K562 (cell line): ENCODE data around the gene PRKAG1. TPM values are rescaled to one million over a fixed set of nuclear protein-coding genes. Genes with fewer than 3 reads are reported as not detected.

Experiments used
- ATAC-seq: fragments of 200-7000 bp; cut with Tn5 transposase; 3 replicates; pipeline ENCODE4 v1.9.1; 2020; ENCODE audit warnings: moderate library complexity
- BruUV-seq: library from RNA; stranded (reverse); fragments of 400-500 nt; replicated peaks from 2 replicates; lab custom pipeline; 2021; lab: Mats Ljungman, UMichigan
- CTCF ChIA-PET: fragments of 300-600 bp; formaldehyde crosslinking; extraction: SDS; loops from one replicate; lab custom pipeline; 2021; ENCODE audit warnings: low intra/inter-chr PET ratio; lab: Yijun Ruan, JAX
- POLR2A ChIA-PET: fragments of 300-600, 350-650 bp; sonication (Branson Sonifier 250); formaldehyde crosslinking; extraction: SDS; loops from one replicate; lab custom pipeline; 2021; ENCODE audit warnings: antibody characterized with exemption, inconsistent platforms; lab: Yijun Ruan, JAX
- DNase-seq, 4 experiments: peaks; one replicate each; pipeline versions ENCODE4 v3.0.0 to v3.0.0-alpha.2; 2011 to 2018; ENCODE audit warnings: low spot score in 3 of 4, mixed read lengths in 3 of 4; ENCODE audit errors: extremely low read depth in 1 of 4
- FAIRE-seq: peaks from 2 replicates; lab custom pipeline; 2011; peaks lifted over from hg19 to GRCh38; lab: Jason Lieb, UNC
- H2AFZ ChIP-seq: 2 replicates; pipeline ENCODE4 v1.6.0; 2011; ENCODE audit warnings: low read depth, low read length, control low read depth, inconsistent platforms
- H3K27ac ChIP-seq: fragments of 200-600 bp; 3 replicates; pipeline ENCODE4 v1.8.0; 2011; ENCODE audit warnings: low read depth, mild to moderate bottlenecking, control low read depth, inconsistent platforms, low read length, moderate library complexity, mixed read lengths; ENCODE audit errors: extremely low read depth
- H3K27me3 ChIP-seq, 2 experiments: fragments of 300-600 bp in 1 of 2; 2 replicates in 1 of 2; 3 replicates in 1 of 2; pipeline versions ENCODE4 v1.6.0 to v1.8.0; 2011; ENCODE audit warnings: inconsistent platforms in 2 of 2, low read length in 2 of 2, mild to moderate bottlenecking in 1 of 2, mixed read lengths in 1 of 2, moderate library complexity in 1 of 2; ENCODE audit not compliant: control insufficient read depth in 2 of 2, insufficient read depth in 2 of 2
- H3K36me3 ChIP-seq: fragments of 300-600 bp; 3 replicates; pipeline ENCODE4 v1.8.0; 2011; ENCODE audit warnings: mild to moderate bottlenecking, low read length, inconsistent platforms; ENCODE audit not compliant: control insufficient read depth, insufficient read depth
- H3K4me1 ChIP-seq, 2 experiments: fragments of 200-600 bp in 1 of 2; replicated peaks in 1 of 2; 2 replicates in 1 of 2; 3 replicates in 1 of 2; pipeline versions ENCODE4 v1.5.1 to v1.8.0; 2011; ENCODE audit warnings: inconsistent platforms in 2 of 2, low read length in 2 of 2, mild to moderate bottlenecking in 1 of 2, mixed read lengths in 1 of 2, moderate library complexity in 1 of 2; ENCODE audit not compliant: control insufficient read depth in 2 of 2, insufficient read depth in 2 of 2
- H3K4me2 ChIP-seq: 2 replicates; pipeline ENCODE4 v1.6.1; 2011; ENCODE audit warnings: low read length, control low read depth, inconsistent platforms, mixed read lengths; ENCODE audit not compliant: insufficient read depth
- H3K4me3 ChIP-seq: fragments of 200-600 bp; sonication (generic), shearing (Covaris generic); 2 replicates; pipeline ENCODE4 v1.5.1; 2016; ENCODE audit warnings: control low read depth, inconsistent platforms
- H3K79me2 ChIP-seq: fragments of 200-600 bp; 3 replicates; pipeline ENCODE4 v1.8.0; 2011; ENCODE audit warnings: low read length, inconsistent platforms; ENCODE audit not compliant: control insufficient read depth, insufficient read depth
- H3K9ac ChIP-seq, 2 experiments: 2 replicates each; pipeline versions ENCODE4 v1.6.0 to v1.6.1; 2011; ENCODE audit warnings: low read depth in 2 of 2, low read length in 2 of 2, control low read depth in 1 of 2, inconsistent platforms in 1 of 2, mild to moderate bottlenecking in 1 of 2, mixed read lengths in 1 of 2; ENCODE audit not compliant: insufficient read depth in 1 of 2
- H3K9me1 ChIP-seq: one replicate; pipeline ENCODE4 v1.6.0; 2011; ENCODE audit warnings: inconsistent platforms, mild to moderate bottlenecking, low read length, moderate library complexity; ENCODE audit not compliant: control insufficient read depth, insufficient read depth
- H3K9me3 ChIP-seq: replicated peaks from 2 replicates; pipeline ENCODE4 v1.5.1; 2011; ENCODE audit warnings: low read depth, low read length, inconsistent platforms; ENCODE audit not compliant: control insufficient read depth, insufficient read depth
- H4K20me1 ChIP-seq: replicated peaks from 2 replicates; pipeline ENCODE4 v1.6.1; 2011; ENCODE audit warnings: low read length, inconsistent platforms, mixed read lengths; ENCODE audit not compliant: control insufficient read depth, insufficient read depth
- BCOR ChIP-seq: fragments of 450-650 bp; IDR thresholded peaks from 2 replicates; pipeline ENCODE4 v1.6.1; 2016
- ESRRA ChIP-seq: fragments of 450-650 bp; IDR thresholded peaks from 2 replicates; pipeline ENCODE4 v1.6.1; 2014; ENCODE audit warnings: low read depth, mild to moderate bottlenecking, moderate library complexity, borderline replicate concordance
- RBM25 ChIP-seq: fragments of 200-400 bp; formaldehyde crosslinking; IDR thresholded peaks from 2 replicates; pipeline ENCODE4 v1.6.1; 2018; ENCODE audit warnings: low read length, low read depth, moderate library complexity; ENCODE audit not compliant: severe bottlenecking
- SMARCA5 ChIP-seq: fragments of 450-650 bp; IDR thresholded peaks from 2 replicates; pipeline ENCODE4 v1.6.1; 2016
- WGBS: fragments of 100-300 bp; shearing (Covaris generic); methylation state at CpG from one replicate; pipeline ENCODE4 v1.1.6; 2016; ENCODE audit warnings: low coverage, mixed read lengths; ENCODE audit not compliant: insufficient coverage; ENCODE audit errors: missing lambda C conversion rate; 5-methylcytosine and 5-hydroxymethylcytosine counted together
- in situ Hi-C: fragments of 300-500 bp; cut with MboI; formaldehyde crosslinking; loops from 4 replicates; pipeline ENCODE4 v1.15.0; 2018; ENCODE audit warnings: inconsistent platforms, mixed read lengths
- intact Hi-C: fragments of 100-400 bp; cut with micrococcal nuclease; formaldehyde crosslinking; loops from 2 replicates; pipeline ENCODE4 v1.14.2; 2022
- polyA plus RNA-seq, 8 experiments: library from polyadenylated mRNA; depleted of rRNA in 4 of 8; stranded (reverse) in 5 of 8; unstranded in 3 of 8; fragments of >200 nt; fragmentation: Nextera tagmentation in 2 of 8; fragmentation: Illumina TruSeq in 1 of 8; extraction: Ambion mirVana in 2 of 8; extraction: Trizol in 1 of 8; gene quantifications; 2 replicates each; pipeline versions ENCODE4 v1.2.1 to v1.2.3, GENCODE V29; 2011 to 2014; ENCODE audit warnings: inconsistent platforms in 1 of 8, missing spikeins in 1 of 8
- total RNA-seq, 7 experiments: library from RNA; depleted of rRNA in 6 of 7; stranded (reverse); fragments of >200 nt in 6 of 7; fragmentation: Illumina TruSeq in 2 of 7; extraction: Trizol in 2 of 7; gene quantifications; 2 replicates each; pipeline versions ENCODE4 v1.2.1 to v1.2.3, GENCODE V29; 2011 to 2021; ENCODE audit warnings: low replicate concordance in 1 of 7
- TF ChIP-seq, protein P1 (sequence below): sonication (generic); IDR thresholded peaks from 2 replicates; pipeline ENCODE4 v1.6.1; 2016

PRKAG1 gene
- total and polyA plus RNA-seq, 9 of the 15 experiments (the other 6 are each of a cell fraction or from before 2014, with no cell fraction given) = 51.1 to 126 (median 79.1) TPM

GRCh38 chr12:49023812-49024211 is 5.2 kb upstream of the PRKAG1 start:
- intact Hi-C loops (no loop called here), in situ Hi-C loops (no loop called here)
- ChIA-PET POLR2A (interaction anchor here (0.9 to 3.4 kb wide), 5 partner anchors 8 to 20 kb away, joined by 4 to 22 read pairs (median 8); no protein-coding TSS in a partner anchor), CTCF (no interaction called here)
- Histone ChIP-seq H3K79me2 (no peaks in the 10 kb centered on the region; the same call in 2 of the 3 replicates), H3K36me3 (peaks cover 83% of the 10 kb centered on the region), H3K4me1 (peaks cover 15 to 19% of the 10 kb centered on the region in 2 experiments; a peak in 4 of 5 replicates), H3K27me3 (no peaks in the 10 kb centered on the region), H4K20me1 (0 out of 2 replicates have a peak, but pooled peaks cover 5% of the 10 kb centered on the region), H3K9ac (no peak overlapping the region), H3K27ac (no peak overlapping the region), H2AFZ (no peak overlapping the region), H3K4me2 (no peak overlapping the region), H3K9me1 (no peaks in the 10 kb centered on the region), H3K4me3 (no peak overlapping the region), H3K9me3 (no peaks in the 10 kb centered on the region)
- BruUV-seq = no TSS peak
- ATAC-seq (no peak), FAIRE-seq (no peak), DNase-seq (no peak)
- WGBS = 95% methylated on average over 2 of the region's 2 CpGs
- TF ChIP-seq, protein P1, sequence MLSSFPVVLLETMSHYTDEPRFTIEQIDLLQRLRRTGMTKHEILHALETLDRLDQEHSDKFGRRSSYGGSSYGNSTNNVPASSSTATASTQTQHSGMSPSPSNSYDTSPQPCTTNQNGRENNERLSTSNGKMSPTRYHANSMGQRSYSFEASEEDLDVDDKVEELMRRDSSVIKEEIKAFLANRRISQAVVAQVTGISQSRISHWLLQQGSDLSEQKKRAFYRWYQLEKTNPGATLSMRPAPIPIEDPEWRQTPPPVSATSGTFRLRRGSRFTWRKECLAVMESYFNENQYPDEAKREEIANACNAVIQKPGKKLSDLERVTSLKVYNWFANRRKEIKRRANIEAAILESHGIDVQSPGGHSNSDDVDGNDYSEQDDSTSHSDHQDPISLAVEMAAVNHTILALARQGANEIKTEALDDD = no peak
- TF ChIP-seq SMARCA5 (no peak), RBM25 (peak; percentile 86), ESRRA (peak; percentile 47; the same call in 1 of the 2 replicates), BCOR (0 out of 2 replicates have a peak, but pooled peaks have one; percentile 22)
